HepG2 (cell line): ENCODE results near the gene NRG3. TPM values are rescaled to one million over a fixed set of nuclear protein-coding genes. Genes with fewer than 3 reads are reported as not detected.

Experiments used
- ATAC-seq: fragments of 200-7000 bp; cut with Tn5 transposase; 3 replicates; pipeline ENCODE4 v1.9.1; 2020; ENCODE audit warnings: mild to moderate bottlenecking, moderate library complexity
- BruUV-seq: library from RNA; stranded (reverse); fragments of 400-500 nt; replicated peaks from 2 replicates; lab custom pipeline; 2021; lab: Mats Ljungman, UMichigan
- CTCF ChIA-PET: fragments of 300-600 bp; formaldehyde crosslinking; extraction: SDS; loops from one replicate; lab custom pipeline; 2021; ENCODE audit warnings: low total read pairs, inconsistent platforms, low intra/inter-chr PET ratio; lab: Yijun Ruan, JAX
- POLR2A ChIA-PET: fragments of 350-600 bp; sonication (Branson Sonifier 250); formaldehyde crosslinking; loops from one replicate; lab custom pipeline; 2020; ENCODE audit warnings: antibody characterized with exemption, inconsistent platforms; lab: Yijun Ruan, JAX
- DNase-seq: peaks from one replicate; pipeline ENCODE4 v3.0.0-alpha.2; 2015; ENCODE audit warnings: low spot score
- FAIRE-seq: peaks from 3 replicates; lab custom pipeline; 2011; peaks lifted over from hg19 to GRCh38; lab: Jason Lieb, UNC
- H2AFZ ChIP-seq: one replicate; pipeline ENCODE4 v1.6.1; 2011; ENCODE audit warnings: low read length, inconsistent platforms
- H3K27ac ChIP-seq: fragments of 300-600 bp; 3 replicates; pipeline ENCODE4 v1.8.0; 2011; ENCODE audit warnings: mixed run types, mild to moderate bottlenecking, mixed read lengths, low read length, inconsistent platforms; ENCODE audit not compliant: insufficient read depth; ENCODE audit errors: extremely low read length
- H3K27me3 ChIP-seq, 2 experiments: fragments of 200-600 bp in 1 of 2; 2 replicates in 1 of 2; 3 replicates in 1 of 2; pipeline versions ENCODE4 v1.6.0 to v1.8.0; 2011; ENCODE audit warnings: low read length in 2 of 2, mild to moderate bottlenecking in 2 of 2, moderate library complexity in 2 of 2, inconsistent platforms in 1 of 2; ENCODE audit not compliant: insufficient read depth in 2 of 2, control insufficient read depth in 1 of 2
- H3K36me3 ChIP-seq, 2 experiments: fragments of 200-600 bp in 1 of 2; replicated peaks in 1 of 2; 2 replicates in 1 of 2; 3 replicates in 1 of 2; pipeline versions ENCODE4 v1.5.1 to v1.8.0; 2011; ENCODE audit warnings: low read length in 2 of 2, inconsistent platforms in 1 of 2; ENCODE audit not compliant: insufficient read depth in 2 of 2, control insufficient read depth in 1 of 2
- H3K4me1 ChIP-seq: 2 replicates; pipeline ENCODE4 v1.5.1; 2012; ENCODE audit warnings: low read length, inconsistent platforms; ENCODE audit not compliant: insufficient read depth
- H3K4me2 ChIP-seq: 2 replicates; pipeline ENCODE4 v1.6.0; 2011; ENCODE audit warnings: low read depth, low read length, inconsistent platforms
- H3K4me3 ChIP-seq, 3 experiments: fragments of 200-600 bp in 1 of 3; sonication (generic), shearing (Covaris generic) in 1 of 3; replicated peaks in 1 of 3; 2 replicates each; pipeline ENCODE4 v1.5.1; 2011 to 2016; ENCODE audit warnings: low read length in 3 of 3, inconsistent platforms in 2 of 3, low read depth in 2 of 3, mild to moderate bottlenecking in 2 of 3, control low read depth in 1 of 3, mixed read lengths in 1 of 3; ENCODE audit not compliant: insufficient read depth in 1 of 3
- H3K79me2 ChIP-seq: one replicate; pipeline ENCODE4 v1.6.1; 2011; ENCODE audit warnings: low read length, inconsistent platforms; ENCODE audit not compliant: insufficient read depth
- H3K9ac ChIP-seq: 2 replicates; pipeline ENCODE4 v1.6.0; 2011; ENCODE audit warnings: mild to moderate bottlenecking, low read depth, low read length, inconsistent platforms; ENCODE audit not compliant: insufficient read depth
- H3K9me3 ChIP-seq: 2 replicates; pipeline ENCODE4 v1.5.1; 2012; ENCODE audit warnings: mild to moderate bottlenecking, low read length
- H4K20me1 ChIP-seq: 2 replicates; pipeline ENCODE4 v1.6.0; 2011; ENCODE audit warnings: inconsistent platforms, mild to moderate bottlenecking, low read length, moderate library complexity; ENCODE audit not compliant: insufficient read depth
- MXD1 ChIP-seq: sonication (generic); formaldehyde crosslinking; IDR thresholded peaks from 2 replicates; pipeline ENCODE4 v1.4.0; 2020; ENCODE audit warnings: mild to moderate bottlenecking, missing genetic modification reagents
- MXD3 ChIP-seq: IDR thresholded peaks from 2 replicates; pipeline ENCODE4 v1.6.1; 2016; ENCODE audit warnings: mild to moderate bottlenecking, missing biosample characterization, missing genetic modification reagents
- MYPOP ChIP-seq: sonication (generic); formaldehyde crosslinking; IDR thresholded peaks from 2 replicates; pipeline ENCODE4 v1.8.1; 2023; ENCODE audit warnings: mild to moderate bottlenecking, moderate library complexity, missing genetic modification reagents
- NR2F1 ChIP-seq, 2 experiments: fragments of 450-650 bp in 1 of 2; formaldehyde crosslinking in 1 of 2; IDR thresholded peaks; 2 replicates each; pipeline versions ENCODE4 v1.5.0 to v1.6.1; 2016 to 2020; ENCODE audit warnings: mild to moderate bottlenecking in 1 of 2, missing compliant biosample characterization in 1 of 2, missing genetic modification reagents in 1 of 2, moderate library complexity in 1 of 2
- PCBP1 ChIP-seq: fragments of 200-400 bp; formaldehyde crosslinking; IDR thresholded peaks from 2 replicates; pipeline ENCODE4 v1.6.1; 2017; ENCODE audit warnings: mild to moderate bottlenecking, low read depth, low read length, borderline replicate concordance
- ZBTB42 ChIP-seq: sonication (generic); formaldehyde crosslinking; IDR thresholded peaks from 2 replicates; pipeline ENCODE4 v1.5.0; 2020; ENCODE audit warnings: mild to moderate bottlenecking, missing genetic modification reagents
- ZFX ChIP-seq: sonication (generic); formaldehyde crosslinking; IDR thresholded peaks from 2 replicates; pipeline ENCODE4 v1.4.0; 2020; ENCODE audit warnings: mild to moderate bottlenecking, low read depth, missing genetic modification reagents, moderate library complexity
- ZNF629 ChIP-seq: sonication (generic); formaldehyde crosslinking; conservative IDR thresholded peaks from 2 replicates; pipeline ENCODE4 v1.5.0; 2020; ENCODE audit warnings: missing genetic modification reagents
- WGBS: methylation state at CpG from one replicate; pipeline ENCODE4 v1.1.6; 2017; ENCODE audit warnings: low lambda C conversion rate; 5-methylcytosine and 5-hydroxymethylcytosine counted together
- in situ Hi-C: cut with HindIII; loops from 2 replicates; pipeline ENCODE4 v1.10.0; 2017; ENCODE audit warnings: low pct_unique_long_range_greater_than_20kb; ENCODE audit not compliant: extremely low pct_ligation_motif_present
- intact Hi-C: fragments of 100-400 bp; cut with micrococcal nuclease; formaldehyde crosslinking; loops from one replicate; pipeline ENCODE4 v1.10.0; 2022; ENCODE audit not compliant: unreplicated experiment
- polyA plus RNA-seq, 8 experiments: library from polyadenylated mRNA; depleted of rRNA in 3 of 8; stranded (reverse) in 7 of 8; unstranded in 1 of 8; fragments of >200 nt; fragmentation: Illumina TruSeq in 4 of 8; extraction: Trizol in 4 of 8; gene quantifications; 2 replicates each; pipeline versions ENCODE4 v1.2.1 to v1.2.3, GENCODE V29; 2011 to 2016; ENCODE audit warnings: low read depth in 4 of 8, missing spikeins in 1 of 8, mixed read lengths in 1 of 8; ENCODE audit not compliant: insufficient read depth in 1 of 8
- total RNA-seq, 5 experiments: library from RNA; depleted of rRNA; stranded (reverse); fragments of >200 nt; fragmentation: Illumina TruSeq; extraction: Trizol; gene quantifications; 2 replicates each; pipeline ENCODE4 v1.2.3, GENCODE V29; 2016; ENCODE audit warnings: low read depth in 1 of 5
- TF ChIP-seq, protein P1 (sequence below): sonication (generic); formaldehyde crosslinking; IDR thresholded peaks from 2 replicates; pipeline ENCODE4 v1.4.0; 2020; ENCODE audit warnings: low read depth, mild to moderate bottlenecking, missing genetic modification reagents
- TF ChIP-seq, protein P2 (sequence below): sonication (generic); formaldehyde crosslinking; conservative IDR thresholded peaks from 2 replicates; pipeline ENCODE4 v1.4.0; 2020; ENCODE audit warnings: missing genetic modification reagents
- TF ChIP-seq, protein P3 (sequence below): sonication (generic); formaldehyde crosslinking; IDR thresholded peaks from 2 replicates; pipeline ENCODE4 v1.4.0; 2020; ENCODE audit warnings: missing genetic modification reagents, borderline replicate concordance

NRG3 gene
- total and polyA plus RNA-seq, 2 of the 13 experiments (the other 11 are each of a cell fraction or from before 2014, with no cell fraction given), result not detected

DNA sequence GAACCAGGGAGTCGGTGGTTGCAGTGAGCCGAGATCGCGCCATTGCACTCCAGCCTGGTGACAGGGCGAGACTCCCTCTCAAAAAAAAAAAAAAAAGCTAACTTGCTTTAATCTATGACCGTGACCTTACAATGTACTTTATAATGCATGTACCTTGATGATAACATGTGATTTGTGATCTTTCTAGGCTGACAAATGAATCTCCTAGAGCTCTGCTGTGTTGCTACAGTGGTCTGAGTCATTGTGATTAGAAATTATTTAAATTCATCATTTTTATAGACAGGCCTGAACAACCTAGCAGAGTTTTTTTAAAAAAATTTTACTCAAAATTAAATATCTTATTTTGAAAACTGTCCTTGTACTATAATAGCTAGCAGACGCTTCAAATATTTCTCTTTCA, 722.8 kb downstream of the NRG3 start:
- Histone ChIP-seq H3K36me3 (no peaks in the 10 kb centered on the region), H3K9me3 (peaks cover 59% of the 10 kb centered on the region), H4K20me1 (no peaks in the 10 kb centered on the region), H3K4me3 (no peak overlapping the region), H3K9ac (no peak overlapping the region), H3K4me1 (no peaks in the 10 kb centered on the region), H3K4me2 (no peak overlapping the region), H3K27ac (no peak overlapping the region), H2AFZ (no peak overlapping the region), H3K79me2 (no peaks in the 10 kb centered on the region), H3K27me3 (no peaks in the 10 kb centered on the region)
- DNase-seq, result no peak
- BruUV-seq, result no TSS peak
- in situ Hi-C loops (no loop called here), intact Hi-C loops (no loop called here)
- 59% methylated on average over 7 of the region's 7 CpGs for WGBS
- ChIA-PET CTCF (no interaction called here), POLR2A (no interaction called here)
- no peak for ATAC-seq
- TF ChIP-seq PCBP1 (no peak), ZBTB42 (no peak), ZNF629 (CRISPR knock-in tag) (no peak), MXD3 (no peak), MYPOP (CRISPR knock-in tag) (no peak), ZFX (CRISPR knock-in tag) (no peak), MXD1 (CRISPR knock-in tag) (no peak), NR2F1 (CRISPR knock-in tag; IDR thresholded peaks at IDR 0.05) (no peak)
- TF ChIP-seq, protein P1, sequence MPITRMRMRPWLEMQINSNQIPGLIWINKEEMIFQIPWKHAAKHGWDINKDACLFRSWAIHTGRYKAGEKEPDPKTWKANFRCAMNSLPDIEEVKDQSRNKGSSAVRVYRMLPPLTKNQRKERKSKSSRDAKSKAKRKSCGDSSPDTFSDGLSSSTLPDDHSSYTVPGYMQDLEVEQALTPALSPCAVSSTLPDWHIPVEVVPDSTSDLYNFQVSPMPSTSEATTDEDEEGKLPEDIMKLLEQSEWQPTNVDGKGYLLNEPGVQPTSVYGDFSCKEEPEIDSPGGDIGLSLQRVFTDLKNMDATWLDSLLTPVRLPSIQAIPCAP (CRISPR knock-in tag), result no peak
- TF ChIP-seq, protein P2, sequence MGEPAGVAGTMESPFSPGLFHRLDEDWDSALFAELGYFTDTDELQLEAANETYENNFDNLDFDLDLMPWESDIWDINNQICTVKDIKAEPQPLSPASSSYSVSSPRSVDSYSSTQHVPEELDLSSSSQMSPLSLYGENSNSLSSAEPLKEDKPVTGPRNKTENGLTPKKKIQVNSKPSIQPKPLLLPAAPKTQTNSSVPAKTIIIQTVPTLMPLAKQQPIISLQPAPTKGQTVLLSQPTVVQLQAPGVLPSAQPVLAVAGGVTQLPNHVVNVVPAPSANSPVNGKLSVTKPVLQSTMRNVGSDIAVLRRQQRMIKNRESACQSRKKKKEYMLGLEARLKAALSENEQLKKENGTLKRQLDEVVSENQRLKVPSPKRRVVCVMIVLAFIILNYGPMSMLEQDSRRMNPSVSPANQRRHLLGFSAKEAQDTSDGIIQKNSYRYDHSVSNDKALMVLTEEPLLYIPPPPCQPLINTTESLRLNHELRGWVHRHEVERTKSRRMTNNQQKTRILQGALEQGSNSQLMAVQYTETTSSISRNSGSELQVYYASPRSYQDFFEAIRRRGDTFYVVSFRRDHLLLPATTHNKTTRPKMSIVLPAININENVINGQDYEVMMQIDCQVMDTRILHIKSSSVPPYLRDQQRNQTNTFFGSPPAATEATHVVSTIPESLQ, result no peak
- TF ChIP-seq, protein P3, sequence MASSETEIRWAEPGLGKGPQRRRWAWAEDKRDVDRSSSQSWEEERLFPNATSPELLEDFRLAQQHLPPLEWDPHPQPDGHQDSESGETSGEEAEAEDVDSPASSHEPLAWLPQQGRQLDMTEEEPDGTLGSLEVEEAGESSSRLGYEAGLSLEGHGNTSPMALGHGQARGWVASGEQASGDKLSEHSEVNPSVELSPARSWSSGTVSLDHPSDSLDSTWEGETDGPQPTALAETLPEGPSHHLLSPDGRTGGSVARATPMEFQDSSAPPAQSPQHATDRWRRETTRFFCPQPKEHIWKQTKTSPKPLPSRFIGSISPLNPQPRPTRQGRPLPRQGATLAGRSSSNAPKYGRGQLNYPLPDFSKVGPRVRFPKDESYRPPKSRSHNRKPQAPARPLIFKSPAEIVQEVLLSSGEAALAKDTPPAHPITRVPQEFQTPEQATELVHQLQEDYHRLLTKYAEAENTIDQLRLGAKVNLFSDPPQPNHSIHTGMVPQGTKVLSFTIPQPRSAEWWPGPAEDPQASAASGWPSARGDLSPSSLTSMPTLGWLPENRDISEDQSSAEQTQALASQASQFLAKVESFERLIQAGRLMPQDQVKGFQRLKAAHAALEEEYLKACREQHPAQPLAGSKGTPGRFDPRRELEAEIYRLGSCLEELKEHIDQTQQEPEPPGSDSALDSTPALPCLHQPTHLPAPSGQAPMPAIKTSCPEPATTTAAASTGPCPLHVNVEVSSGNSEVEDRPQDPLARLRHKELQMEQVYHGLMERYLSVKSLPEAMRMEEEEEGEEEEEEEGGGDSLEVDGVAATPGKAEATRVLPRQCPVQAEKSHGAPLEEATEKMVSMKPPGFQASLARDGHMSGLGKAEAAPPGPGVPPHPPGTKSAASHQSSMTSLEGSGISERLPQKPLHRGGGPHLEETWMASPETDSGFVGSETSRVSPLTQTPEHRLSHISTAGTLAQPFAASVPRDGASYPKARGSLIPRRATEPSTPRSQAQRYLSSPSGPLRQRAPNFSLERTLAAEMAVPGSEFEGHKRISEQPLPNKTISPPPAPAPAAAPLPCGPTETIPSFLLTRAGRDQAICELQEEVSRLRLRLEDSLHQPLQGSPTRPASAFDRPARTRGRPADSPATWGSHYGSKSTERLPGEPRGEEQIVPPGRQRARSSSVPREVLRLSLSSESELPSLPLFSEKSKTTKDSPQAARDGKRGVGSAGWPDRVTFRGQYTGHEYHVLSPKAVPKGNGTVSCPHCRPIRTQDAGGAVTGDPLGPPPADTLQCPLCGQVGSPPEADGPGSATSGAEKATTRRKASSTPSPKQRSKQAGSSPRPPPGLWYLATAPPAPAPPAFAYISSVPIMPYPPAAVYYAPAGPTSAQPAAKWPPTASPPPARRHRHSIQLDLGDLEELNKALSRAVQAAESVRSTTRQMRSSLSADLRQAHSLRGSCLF (CRISPR knock-in tag), result no peak
- FAIRE-seq, result no peak
